HL-60 (cell line): ENCODE measurements around the gene RBM23.
"Not testable (repeated sequence)": the region's sequence is repeated elsewhere in the genome, so short reads cannot be mapped to it uniquely, and the experiment has no call there.

Experiments used
- DNase-seq, 2 experiments: peaks; one replicate each; pipeline ENCODE4 v3.0.0-alpha.2; 2010 to 2020; ENCODE audit warnings: low read depth in 1 of 2, low spot score in 1 of 2
- H3K27ac ChIP-seq: fragments of 250-450 bp; sonication (Bioruptor Pico); replicated peaks from 2 replicates; pipeline ENCODE4 v1.5.1; 2020; ENCODE audit warnings: mild to moderate bottlenecking, moderate library complexity
- H3K27me3 ChIP-seq: fragments of 250-450 bp; sonication (Bioruptor Pico); 2 replicates; pipeline ENCODE4 v1.5.1; 2021; ENCODE audit warnings: mild to moderate bottlenecking, moderate library complexity; ENCODE audit not compliant: insufficient read depth, poor library complexity, severe bottlenecking
- H3K4me3 ChIP-seq: replicated peaks from 2 replicates; pipeline ENCODE4 v1.5.1; 2011; ENCODE audit warnings: mild to moderate bottlenecking, control low read depth, low read length; ENCODE audit not compliant: insufficient read depth
- CTCF ChIP-seq: IDR thresholded peaks from one replicate; pipeline ENCODE4 v1.5.1; 2011; ENCODE audit warnings: low read length, control low read depth, inconsistent platforms; ENCODE audit not compliant: insufficient read depth
- GABPA ChIP-seq: IDR thresholded peaks from 2 replicates; pipeline ENCODE4 v1.6.1; 2012; ENCODE audit warnings: low read depth
- POLR2AphosphoS5 ChIP-seq: IDR thresholded peaks from 2 replicates; pipeline ENCODE4 v1.6.1; 2012; ENCODE audit warnings: low read depth
- REST ChIP-seq: IDR thresholded peaks from 2 replicates; pipeline ENCODE4 v1.6.1; 2012; ENCODE audit warnings: low read depth; ENCODE audit not compliant: insufficient replicate concordance
- SPI1 ChIP-seq: IDR thresholded peaks from 2 replicates; pipeline ENCODE4 v1.6.1; 2012; ENCODE audit warnings: low read depth, mild to moderate bottlenecking, borderline replicate concordance

RBM23 gene

DNA sequence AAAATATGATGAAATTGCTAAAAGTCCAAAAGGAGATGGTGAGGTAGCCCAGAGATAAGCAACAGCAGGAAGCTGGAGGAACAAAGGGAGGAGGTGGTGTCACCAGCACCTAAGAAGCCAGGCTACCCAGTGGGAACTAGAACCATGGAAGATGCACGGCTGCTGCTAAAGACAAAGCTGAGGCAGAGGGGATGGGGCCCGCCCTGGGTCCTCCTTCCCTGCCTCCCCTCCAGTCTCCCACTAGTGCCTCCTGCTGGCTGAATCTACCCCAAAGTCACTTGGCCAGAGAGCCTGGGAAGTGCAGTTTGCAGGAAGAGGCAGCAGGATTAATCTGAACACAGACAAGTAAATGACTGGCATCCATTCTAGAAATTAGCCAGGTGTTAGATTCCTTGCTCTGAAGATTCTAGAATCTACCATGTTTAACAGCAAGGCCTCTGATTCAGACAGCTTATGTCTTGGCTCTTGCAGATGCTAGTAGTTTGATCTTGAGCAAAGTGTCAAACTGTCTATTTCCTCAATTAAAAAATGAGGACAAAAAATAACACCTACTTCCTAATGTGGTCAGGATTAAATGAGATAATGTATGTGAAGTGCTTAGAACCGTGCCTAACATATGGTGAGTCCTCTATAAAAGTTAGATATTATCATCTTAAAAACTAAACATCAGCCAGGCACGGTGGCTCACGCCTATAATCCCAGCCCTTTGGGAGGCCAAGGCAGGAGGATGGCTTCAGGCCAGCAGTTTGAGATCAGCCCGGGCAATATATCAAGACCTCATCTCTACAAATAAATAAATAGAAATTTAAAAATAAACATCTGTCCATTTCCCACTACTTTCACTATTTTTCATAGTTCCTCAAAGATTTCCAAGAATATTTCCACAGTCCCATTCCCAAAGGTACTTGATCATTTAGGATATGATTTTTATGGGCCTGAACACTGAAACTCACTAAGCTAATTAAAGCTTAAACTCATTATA is 53.2 kb downstream of the RBM23 start:
- TF ChIP-seq SPI1 (no peak), GABPA (no peak)
- DNase-seq: no peak
- no peak overlapping the region for H3K27ac ChIP-seq
- H3K4me3 ChIP-seq: no peak overlapping the region
- no peaks in the 10 kb centered on the region for H3K27me3 ChIP-seq

GRCh38 chr14:22864979-22865378 is 54.0 kb downstream of the RBM23 start:
- Histone ChIP-seq H3K4me3 (no peak overlapping the region), H3K27ac (no peak overlapping the region), H3K27me3 (no peaks in the 10 kb centered on the region)
- no peak for DNase-seq
- no peak for TF ChIP-seq GABPA
- TF ChIP-seq POLR2AphosphoS5: no peak
- TF ChIP-seq REST: no peak
- TF ChIP-seq CTCF: no peak
- TF ChIP-seq SPI1: no peak

GRCh38 chr14:22861651-22862050 is 57.3 kb downstream of the RBM23 start:
- no peak for TF ChIP-seq CTCF
- TF ChIP-seq GABPA: no peak
- TF ChIP-seq SPI1: no peak
- no peak for TF ChIP-seq REST
- no peak for TF ChIP-seq POLR2AphosphoS5
- Histone ChIP-seq H3K27me3 (no peaks in the 10 kb centered on the region), H3K4me3 (no peak overlapping the region), H3K27ac (no peak overlapping the region)
- DNase-seq: no peak

DNA sequence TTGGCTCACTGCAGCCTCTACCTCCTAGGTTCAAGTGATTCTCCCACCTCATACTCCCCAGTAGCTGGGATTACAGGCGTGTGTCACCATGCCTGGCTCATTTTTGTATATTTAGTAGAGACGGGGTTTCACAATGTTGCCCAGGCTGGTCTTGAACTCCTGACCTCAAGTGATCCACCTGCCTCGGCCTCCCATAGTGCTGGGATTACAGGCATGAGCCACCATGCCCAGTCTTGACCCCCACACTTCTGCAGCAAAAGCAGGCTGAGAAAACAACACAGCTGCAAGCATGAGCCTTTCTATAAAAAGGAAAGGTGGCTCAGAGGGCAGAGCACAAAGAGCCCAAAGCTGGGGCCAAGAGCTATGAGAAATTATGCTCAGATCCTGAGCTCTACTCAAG is 58.6 kb downstream of the RBM23 start:
- not testable (repeated sequence) for H3K27ac ChIP-seq, H3K4me3 ChIP-seq, DNase-seq, H3K27me3 ChIP-seq
